ENCODE data around the gene CDC42EP4.

The CDC42EP4 gene

DNA sequence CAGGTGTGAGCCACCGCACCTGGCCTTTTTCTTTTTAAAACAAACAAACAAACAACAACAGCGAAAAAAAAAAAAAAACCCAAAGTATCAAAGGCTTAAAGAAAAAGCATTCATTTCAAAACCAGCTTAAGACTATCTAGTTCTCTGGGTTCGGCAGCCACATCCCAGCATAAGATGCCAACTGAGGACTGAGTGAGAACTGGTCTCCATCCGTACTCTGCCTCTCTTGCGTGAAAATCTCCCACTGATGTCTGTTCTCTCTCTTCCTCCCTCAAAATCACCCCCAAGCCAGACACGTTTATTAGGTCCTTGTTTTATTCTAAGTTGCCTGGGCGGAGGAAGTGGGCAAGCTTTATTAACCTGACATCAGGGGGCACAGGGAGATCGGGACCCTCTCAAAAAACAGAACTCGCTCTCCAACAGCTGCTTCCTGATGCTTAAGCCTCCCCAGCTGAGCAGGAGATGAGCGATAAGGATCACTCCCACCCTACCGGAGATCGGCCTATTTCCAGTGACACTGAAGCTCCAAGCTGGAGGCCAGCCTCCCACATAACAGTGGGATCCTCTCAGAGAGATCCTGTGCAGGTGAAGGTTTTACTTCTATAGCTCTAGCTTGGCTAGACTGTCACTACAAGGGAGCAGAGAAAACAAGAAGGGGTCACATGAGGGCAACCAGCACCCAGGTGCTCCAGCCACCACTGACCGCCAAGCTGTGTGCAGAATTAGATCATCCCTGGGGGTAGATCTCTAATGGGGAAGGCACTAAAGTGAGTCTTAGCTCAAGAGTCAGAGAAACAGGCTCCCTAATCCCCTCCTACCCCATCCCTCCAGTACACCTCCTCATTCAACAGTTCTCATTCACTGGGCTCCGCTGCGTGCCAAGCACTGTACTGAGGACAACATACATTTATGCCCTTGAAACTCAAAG, 13.6 kb downstream of the CDC42EP4 start:
- H3K4me3 ChIP-seq (IDR thresholded peaks at IDR 0.05; ENCODE audit: insufficient read depth, low read depth, low read length), result no peak overlapping the region
- no peak overlapping the region for H3K9ac ChIP-seq
- no peak overlapping the region for H3K4me2 ChIP-seq
- no peaks in the 10 kb centered on the region for H4K20me1 ChIP-seq (ENCODE audit: insufficient read depth)
- H3K36me3 ChIP-seq (ENCODE audit: insufficient read depth), result no peaks in the 10 kb centered on the region
- no peak overlapping the region for H3K27ac ChIP-seq
- H3K4me1 ChIP-seq (ENCODE audit: low read depth, poor library complexity, severe bottlenecking), result peaks cover 6% of the 10 kb centered on the region
- TF ChIP-seq, protein P1, sequence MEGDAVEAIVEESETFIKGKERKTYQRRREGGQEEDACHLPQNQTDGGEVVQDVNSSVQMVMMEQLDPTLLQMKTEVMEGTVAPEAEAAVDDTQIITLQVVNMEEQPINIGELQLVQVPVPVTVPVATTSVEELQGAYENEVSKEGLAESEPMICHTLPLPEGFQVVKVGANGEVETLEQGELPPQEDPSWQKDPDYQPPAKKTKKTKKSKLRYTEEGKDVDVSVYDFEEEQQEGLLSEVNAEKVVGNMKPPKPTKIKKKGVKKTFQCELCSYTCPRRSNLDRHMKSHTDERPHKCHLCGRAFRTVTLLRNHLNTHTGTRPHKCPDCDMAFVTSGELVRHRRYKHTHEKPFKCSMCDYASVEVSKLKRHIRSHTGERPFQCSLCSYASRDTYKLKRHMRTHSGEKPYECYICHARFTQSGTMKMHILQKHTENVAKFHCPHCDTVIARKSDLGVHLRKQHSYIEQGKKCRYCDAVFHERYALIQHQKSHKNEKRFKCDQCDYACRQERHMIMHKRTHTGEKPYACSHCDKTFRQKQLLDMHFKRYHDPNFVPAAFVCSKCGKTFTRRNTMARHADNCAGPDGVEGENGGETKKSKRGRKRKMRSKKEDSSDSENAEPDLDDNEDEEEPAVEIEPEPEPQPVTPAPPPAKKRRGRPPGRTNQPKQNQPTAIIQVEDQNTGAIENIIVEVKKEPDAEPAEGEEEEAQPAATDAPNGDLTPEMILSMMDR (conservative IDR thresholded peaks at IDR 0.05; ENCODE audit: low read depth, low read length), result no peak
- H3K79me2 ChIP-seq (ENCODE audit: insufficient read depth, low read depth), result no peaks in the 10 kb centered on the region
- no peaks in the 10 kb centered on the region for H3K27me3 ChIP-seq (ENCODE audit: insufficient read depth, low read depth)
- no peak overlapping the region for H2AFZ ChIP-seq (ENCODE audit: low read depth)

DNA sequence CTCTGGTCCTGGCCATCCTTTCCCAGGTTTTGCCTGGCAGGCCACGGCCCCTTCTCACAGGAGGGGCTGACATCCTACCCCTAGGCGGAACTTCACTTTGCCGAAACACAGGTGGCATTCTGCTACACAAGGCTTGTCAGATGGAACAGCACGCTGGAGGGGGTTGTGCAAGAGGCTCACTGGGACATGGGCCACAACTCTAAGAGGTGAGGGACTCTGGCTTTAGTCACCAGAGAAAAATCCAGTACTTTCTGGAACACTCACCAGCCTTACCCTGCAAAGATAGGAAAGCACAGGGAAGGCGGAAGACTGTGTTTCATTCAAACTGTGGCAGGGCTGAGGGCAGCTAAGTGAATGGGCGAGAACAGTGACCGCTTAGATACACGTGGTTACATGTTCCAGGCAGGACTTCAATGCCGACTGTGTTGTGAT, 18.3 kb downstream of the CDC42EP4 start:
- Histone ChIP-seq H3K4me2 (no peak overlapping the region), H3K4me1 (ENCODE audit: low read depth, poor library complexity, severe bottlenecking) (peaks cover 30% of the 10 kb centered on the region), H3K27ac (no peak overlapping the region), H2AFZ (ENCODE audit: low read depth) (no peak overlapping the region), H3K36me3 (ENCODE audit: insufficient read depth) (no peaks in the 10 kb centered on the region), H4K20me1 (ENCODE audit: insufficient read depth) (no peaks in the 10 kb centered on the region), H3K4me3 (IDR thresholded peaks at IDR 0.05; ENCODE audit: insufficient read depth, low read depth, low read length) (no peak overlapping the region), H3K79me2 (ENCODE audit: insufficient read depth, low read depth) (peaks cover 7% of the 10 kb centered on the region; the same call in 1 of the 2 replicates), H3K9ac (no peak overlapping the region), H3K27me3 (ENCODE audit: insufficient read depth, low read depth) (no peaks in the 10 kb centered on the region)
- TF ChIP-seq, protein P1 (conservative IDR thresholded peaks at IDR 0.05; ENCODE audit: low read depth, low read length), result no peak

DNA sequence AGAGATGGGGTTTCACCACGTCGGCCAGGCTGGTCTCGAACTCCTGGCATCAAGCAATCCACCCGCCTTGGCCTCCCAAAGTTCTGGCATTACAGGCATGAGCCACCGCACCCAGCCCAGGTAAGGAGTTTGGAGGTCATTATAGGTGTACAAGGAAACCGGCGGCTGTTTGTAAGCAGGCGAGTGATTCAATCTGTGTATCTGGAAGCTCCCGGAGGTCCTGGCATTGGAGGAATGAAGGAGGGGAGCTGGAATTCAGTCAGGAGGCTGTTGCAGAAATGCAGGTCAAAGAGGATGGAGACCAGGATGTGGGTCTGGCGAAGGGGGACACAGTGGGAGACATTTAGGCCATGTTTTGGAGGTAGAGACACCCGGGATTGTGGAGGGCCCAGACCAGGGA, 18.8 kb downstream of the CDC42EP4 start:
- H3K36me3 ChIP-seq (ENCODE audit: insufficient read depth), result no peaks in the 10 kb centered on the region
- peaks cover 26% of the 10 kb centered on the region for H3K4me1 ChIP-seq (ENCODE audit: low read depth, poor library complexity, severe bottlenecking)
- no peak overlapping the region for H3K4me3 ChIP-seq (IDR thresholded peaks at IDR 0.05; ENCODE audit: insufficient read depth, low read depth, low read length)
- TF ChIP-seq, protein P1 (conservative IDR thresholded peaks at IDR 0.05; ENCODE audit: low read depth, low read length), result no peak
- peaks cover 7% of the 10 kb centered on the region; the same call in 1 of the 2 replicates for H3K79me2 ChIP-seq (ENCODE audit: insufficient read depth, low read depth)
- no peak overlapping the region for H3K9ac ChIP-seq
- H2AFZ ChIP-seq (ENCODE audit: low read depth), result no peak overlapping the region
- no peaks in the 10 kb centered on the region for H4K20me1 ChIP-seq (ENCODE audit: insufficient read depth)
- no peak overlapping the region for H3K27ac ChIP-seq
- H3K4me2 ChIP-seq, result no peak overlapping the region
- H3K27me3 ChIP-seq (ENCODE audit: insufficient read depth, low read depth), result no peaks in the 10 kb centered on the region

- H3K4me2 ChIP-seq, result peak overlapping the region; percentile 98
- H3K27ac ChIP-seq, result peak overlapping the region; percentile 88; the same call in 1 of the 2 replicates
- H2AFZ ChIP-seq (ENCODE audit: low read depth), result 0 out of 2 replicates have a peak overlapping the region, but pooled peaks have one; percentile 73
- peak overlapping the region; percentile 73; the same call in 1 of the 2 replicates for H3K9ac ChIP-seq
- H3K4me3 ChIP-seq (IDR thresholded peaks at IDR 0.05; ENCODE audit: insufficient read depth, low read depth, low read length), result no peak overlapping the region
- H3K79me2 ChIP-seq (ENCODE audit: insufficient read depth, low read depth), result peaks cover 7% of the 10 kb centered on the region; the same call in 1 of the 2 replicates
- no peaks in the 10 kb centered on the region for H4K20me1 ChIP-seq (ENCODE audit: insufficient read depth)
- TF ChIP-seq, protein P1 (conservative IDR thresholded peaks at IDR 0.05; ENCODE audit: low read depth, low read length), result no peak
- H3K27me3 ChIP-seq (ENCODE audit: insufficient read depth, low read depth), result no peaks in the 10 kb centered on the region
- H3K4me1 ChIP-seq (ENCODE audit: low read depth, poor library complexity, severe bottlenecking), result peaks cover 24% of the 10 kb centered on the region
- H3K36me3 ChIP-seq (ENCODE audit: insufficient read depth), result no peaks in the 10 kb centered on the region
Observed at GRCh38 chr17:73292031-73292531, 19.7 kb downstream of the CDC42EP4 start.

Data from KMS-11 (cell line).